DMS153 treated with DMSO at 0.1 percent for 48 hours (cell line): Measurements from ENCODE around the gene CPNE5.
"Not testable (repeated sequence)": the region's sequence is repeated elsewhere in the genome, so short reads cannot be mapped to it uniquely, and the experiment has no call there.

Source experiments
- DNase-seq: peaks from one replicate; lab custom pipeline; 2025; ENCODE audit not compliant: unreplicated experiment; lab: John Stamatoyannopoulos, UW

Gene CPNE5

DNA sequence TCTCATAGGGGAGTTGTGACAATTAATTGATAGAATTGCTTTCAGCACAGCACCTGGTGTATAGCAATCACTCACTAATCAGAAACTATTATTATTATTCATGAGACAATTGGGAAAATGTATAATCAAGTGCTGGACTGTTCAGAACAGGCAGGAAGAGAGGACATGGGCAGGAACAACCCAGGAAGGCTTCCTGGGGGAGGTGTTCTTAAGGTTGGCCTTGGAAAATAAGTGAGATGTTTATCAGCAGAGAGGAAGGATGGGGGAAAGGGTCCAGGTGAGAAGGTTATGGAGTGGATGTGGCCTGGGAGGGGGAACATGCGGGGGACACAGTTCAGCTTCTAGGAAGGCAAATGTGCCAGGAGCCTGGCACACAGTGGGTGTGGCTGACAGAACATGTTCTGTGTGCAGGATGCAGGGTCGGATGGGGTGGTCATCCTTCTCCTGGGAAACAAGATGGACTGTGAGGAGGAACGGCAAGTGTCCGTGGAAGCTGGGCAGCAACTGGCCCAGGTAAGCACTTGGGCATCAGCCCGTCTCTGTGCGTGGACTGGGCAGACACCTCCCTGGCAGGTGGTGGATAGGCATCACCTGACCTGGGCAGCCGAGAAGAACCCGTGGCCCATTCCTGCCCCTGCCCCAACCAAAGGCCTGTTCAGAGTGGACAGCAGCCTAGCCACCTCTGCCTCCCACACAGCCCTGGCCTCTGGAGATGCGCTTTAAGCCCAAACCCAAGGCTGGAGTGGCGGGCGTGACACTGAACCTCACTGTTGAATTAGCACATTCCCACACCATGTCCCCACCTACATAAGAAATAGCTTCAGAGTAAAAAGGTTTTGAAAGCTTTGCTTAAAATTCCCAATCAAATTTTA, 110.7 kb downstream of the CPNE5 start:
- no peak for DNase-seq

DNA sequence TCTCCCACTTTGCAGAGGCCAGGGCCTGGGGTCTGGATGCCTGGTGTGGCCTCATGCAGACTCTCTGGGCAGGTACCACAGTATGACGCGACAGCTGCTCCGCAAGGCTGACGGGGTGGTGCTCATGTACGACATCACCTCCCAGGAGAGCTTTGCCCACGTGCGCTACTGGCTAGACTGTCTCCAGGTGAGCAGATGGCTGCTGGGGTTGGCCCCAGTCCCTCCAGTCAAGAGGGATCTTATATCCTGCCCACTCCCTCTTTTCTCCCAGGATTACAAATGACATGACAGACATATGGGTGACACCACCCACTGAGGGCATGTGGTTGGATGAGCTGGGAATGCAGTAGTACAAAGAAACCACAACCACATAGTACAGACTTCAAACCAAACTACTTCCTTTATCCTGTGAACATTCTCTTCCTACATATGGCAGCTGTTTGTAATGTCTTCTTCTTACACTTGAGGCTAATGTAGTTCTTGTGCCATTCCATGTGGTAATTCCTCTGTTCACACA, 111.7 kb downstream of the CPNE5 start:
- DNase-seq = no peak

GRCh38 chr6:36725581-36725980, 113.7 kb downstream of the CPNE5 start:
- DNase-seq = no peak

DNA sequence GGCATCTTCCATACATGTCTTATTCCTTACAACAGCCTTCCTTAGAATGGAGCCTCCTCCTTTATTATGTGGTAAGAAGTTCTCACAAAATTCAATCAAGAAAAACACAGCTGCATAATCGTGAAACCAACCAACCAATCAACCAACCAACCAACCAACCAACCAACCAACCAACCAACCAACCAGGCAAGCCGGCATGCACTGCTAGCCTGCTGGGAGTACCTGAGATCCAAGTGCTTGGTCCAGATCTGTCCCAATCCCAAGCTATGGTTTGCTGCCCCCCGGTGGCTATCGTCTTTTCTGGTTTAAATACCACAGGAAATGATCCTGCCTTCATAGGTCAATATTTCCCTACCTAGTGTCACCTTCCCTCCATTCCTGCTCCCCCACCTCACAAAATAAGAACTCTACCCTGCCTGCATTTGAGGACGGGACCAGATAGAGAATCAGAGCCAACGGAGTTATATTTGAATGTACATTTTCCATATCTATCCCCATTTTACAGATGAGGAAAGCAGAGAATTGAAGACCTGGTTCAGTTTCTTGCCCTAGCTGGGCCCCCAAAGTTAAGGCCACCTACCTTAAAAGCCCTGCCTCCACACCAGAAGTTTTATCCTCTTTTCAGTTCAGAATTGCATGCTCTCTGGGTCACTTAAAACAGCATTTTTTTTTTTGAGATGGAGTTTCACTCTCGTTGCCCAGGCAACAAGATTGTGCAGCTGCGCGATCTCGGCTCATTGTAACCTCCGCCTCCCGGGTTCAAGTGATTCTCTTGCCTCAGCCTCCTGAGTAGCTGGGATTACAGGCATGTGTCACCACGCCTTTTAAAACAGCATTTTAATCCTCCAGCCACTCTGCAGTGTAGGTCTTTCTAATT, 114.5 kb downstream of the CPNE5 start:
- DNase-seq = peak; percentile 8

GRCh38 chr6:36723992-36724391, 115.3 kb downstream of the CPNE5 start:
- not testable (repeated sequence) for DNase-seq

DNA sequence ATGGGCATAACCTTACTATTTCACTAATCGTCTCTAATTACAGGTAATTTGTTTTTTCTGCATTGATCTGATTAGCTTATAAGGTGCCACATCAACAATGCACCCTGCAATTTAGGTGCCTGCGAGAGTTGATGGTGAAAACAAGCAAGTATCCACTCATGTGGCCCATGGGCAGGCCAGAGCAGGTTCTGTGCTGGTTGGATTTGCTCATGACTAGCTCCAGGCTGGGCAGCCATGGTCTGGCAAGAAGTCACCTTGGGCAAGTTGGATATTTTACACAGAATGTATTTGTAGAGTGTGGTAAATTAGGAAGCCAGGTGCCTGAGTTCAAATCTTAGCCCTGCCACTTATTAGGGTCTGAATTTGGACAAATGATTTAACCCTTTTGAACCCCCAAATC, 116.4 kb downstream of the CPNE5 start:
- no peak for DNase-seq

DNA sequence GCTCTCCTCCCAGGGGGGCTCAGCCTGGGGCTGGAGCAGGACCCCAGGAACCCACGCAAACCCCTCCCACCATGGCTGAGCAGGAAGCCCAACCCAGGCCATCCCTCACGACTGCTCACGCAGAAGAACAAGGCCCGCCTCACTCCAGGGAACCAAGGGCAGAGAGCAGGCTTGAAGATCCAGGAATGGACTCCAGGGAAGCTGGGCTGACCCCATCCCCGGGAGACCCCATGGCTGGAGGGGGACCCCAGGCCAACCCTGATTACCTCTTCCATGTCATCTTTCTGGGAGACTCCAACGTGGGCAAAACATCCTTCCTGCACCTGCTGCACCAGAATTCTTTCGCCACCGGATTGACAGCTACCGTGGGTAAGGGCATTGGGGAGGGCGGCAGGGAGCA, 116.9 kb downstream of the CPNE5 start:
- DNase-seq = no peak

DNA sequence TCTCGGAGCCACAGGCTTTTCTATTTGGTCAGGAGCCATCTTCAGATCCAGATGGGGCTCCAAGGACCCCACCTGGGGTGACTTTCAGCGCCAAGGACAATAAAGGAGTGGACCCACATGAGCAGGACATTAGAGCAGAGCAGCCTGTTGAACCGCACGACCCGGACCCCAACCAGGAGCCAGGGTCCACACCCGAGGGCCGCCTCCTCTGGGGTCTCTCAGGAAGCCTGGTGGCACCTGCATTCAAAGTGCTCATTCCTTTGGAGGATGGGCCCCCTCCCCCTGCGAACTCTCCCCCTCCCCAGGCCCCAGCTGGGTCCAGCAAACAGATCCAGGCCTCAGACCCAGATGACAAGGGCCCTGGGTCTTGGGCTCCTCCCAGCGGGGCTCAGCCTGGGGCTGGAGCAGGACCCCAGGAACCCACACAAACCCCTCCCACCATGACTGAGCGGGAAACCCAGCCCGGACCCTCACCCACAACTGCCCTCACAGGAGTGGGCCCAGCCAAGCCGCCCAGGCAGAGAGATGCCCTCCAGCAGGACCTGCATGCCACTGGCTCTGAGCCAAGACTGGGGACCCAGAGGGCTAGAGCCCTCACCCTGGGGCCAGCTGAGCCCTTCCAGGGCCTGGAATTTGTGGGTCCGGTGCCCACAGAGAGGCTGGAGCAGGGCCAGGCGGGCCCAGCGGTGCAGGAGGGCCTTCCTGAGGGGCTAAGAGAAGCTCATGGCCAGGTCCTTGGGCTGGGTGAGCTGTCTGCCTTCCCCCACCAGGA, 117.7 kb downstream of the CPNE5 start:
- DNase-seq = no peak

DNA sequence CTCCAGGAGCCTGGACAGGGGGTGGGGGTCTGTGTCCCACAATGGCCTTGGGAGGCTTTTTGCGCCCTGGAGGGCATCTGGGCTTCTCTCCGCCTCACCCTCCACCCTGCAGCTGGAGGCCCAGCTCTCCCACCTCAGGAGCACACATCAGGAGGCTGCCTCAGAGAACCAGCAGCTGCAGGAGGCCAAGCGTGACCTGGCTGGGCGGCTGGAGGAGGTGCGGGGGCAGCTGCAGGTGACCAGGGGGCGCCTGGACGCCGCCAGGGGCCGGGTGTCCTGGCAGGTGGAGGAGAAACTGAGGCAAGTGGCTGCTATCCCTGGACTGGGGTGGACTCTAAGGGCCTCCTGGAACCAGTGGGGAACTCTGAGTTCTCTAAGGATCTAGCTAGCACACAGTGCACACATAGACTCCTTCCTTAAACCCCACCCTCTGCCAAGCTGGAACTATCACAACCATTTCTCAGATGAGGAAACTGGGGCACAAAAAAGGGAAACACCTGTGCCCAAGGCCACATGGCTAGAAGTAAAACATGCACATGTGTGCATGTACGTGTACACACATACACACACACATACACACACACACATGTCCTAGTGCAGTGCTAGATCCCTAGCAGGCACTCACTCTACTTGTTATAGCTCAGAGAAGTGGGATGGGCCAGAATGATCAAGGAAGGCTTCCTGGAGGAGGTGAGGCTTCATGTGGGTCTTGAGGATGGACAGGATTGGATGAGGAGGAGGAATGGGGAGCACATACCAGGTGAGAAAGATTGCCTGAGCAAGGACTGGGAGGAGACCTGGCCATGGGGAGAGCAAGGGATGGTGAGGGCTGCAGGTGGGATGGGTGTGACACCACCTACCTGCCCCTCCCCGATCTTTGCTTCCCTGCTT, 118.7 kb downstream of the CPNE5 start:
- DNase-seq = no peak

GRCh38 chr6:36719126-36719525, 120.1 kb downstream of the CPNE5 start:
- DNase-seq = no peak

DNA sequence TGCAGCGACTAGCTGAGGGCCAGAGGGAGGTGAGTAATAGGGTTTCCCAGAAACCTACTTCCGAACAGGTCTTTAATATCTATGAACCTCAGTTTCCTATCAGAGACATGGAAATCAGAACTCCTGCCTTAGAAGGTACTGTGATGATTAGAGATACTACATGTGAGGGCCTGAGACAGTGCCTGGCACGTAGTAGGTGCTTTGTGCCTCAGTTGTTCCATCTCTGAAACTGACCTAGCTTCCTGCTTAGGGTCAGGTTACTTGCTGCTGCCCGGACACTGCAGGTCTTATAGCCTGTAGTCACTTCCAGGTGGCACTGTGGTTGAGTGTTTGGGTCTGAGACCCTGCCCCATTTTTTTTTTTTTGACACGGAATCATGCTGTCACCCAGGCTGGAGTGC, 120.7 kb downstream of the CPNE5 start:
- DNase-seq = no peak

DNA sequence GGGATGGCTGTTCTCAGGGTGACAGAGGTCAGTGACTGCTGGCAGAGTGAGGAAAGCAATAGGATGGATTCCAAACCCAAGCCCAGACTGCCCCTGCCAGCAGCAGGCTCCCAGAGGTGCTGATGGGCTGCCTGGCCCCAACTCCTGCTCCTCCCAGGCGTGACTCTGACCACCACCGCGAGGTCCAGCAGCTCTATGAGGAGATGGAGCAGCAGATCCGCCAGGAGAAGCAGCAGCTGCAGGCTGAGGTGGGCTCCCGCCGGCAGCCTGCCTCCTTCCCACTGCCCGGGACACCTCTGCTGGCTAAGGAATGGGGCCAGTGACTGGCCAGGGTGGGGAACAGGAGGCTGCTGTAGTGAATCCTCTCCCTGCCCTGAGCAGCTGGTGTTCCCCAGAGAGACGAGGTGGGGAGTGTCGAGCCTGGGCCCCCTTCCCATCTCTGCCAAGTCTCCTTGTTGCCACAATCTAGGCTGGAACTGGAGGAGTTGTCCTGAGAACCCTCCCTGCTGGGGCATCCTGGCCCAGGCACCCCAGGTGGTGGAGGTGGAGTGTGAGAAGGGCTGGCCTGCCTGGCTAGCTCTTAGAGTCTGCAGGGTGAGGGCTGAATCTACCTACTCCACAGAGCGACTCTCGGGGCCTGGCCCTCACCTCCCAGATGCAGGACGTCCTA, 121.2 kb downstream of the CPNE5 start:
- no peak for DNase-seq

GRCh38 chr6:36717231-36717825, 121.9 kb downstream of the CPNE5 start:
- DNase-seq = no peak

DNA sequence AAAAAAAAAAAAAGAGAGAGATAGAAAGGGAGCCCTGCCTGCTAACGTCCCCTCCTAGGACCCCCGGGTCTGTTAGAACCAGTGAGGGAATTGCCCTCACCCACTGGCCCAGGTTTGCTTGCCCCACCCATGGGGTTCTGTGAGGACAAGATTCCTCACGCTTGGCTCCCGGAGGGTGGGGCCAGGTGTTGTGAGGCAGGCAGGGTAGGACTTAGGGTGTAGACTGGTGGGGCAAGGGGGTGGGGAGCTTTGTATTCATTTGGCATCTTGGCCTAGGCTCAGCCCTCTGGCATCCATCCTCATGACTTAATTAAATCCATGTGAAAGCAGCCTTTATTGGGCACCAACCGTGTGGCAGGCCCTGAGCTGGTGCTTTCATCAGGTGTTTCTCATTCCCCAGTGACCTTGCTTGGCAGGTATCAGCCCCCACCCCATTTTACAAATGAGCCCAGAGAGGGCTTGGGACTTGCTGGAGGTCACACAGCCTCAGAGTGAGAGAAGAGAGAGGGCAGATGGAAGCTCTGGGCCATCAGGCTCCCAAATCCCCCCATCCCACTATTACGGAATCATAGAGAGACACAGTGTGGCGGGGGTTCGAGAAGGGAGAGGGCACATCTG, 122.7 kb downstream of the CPNE5 start:
- no peak for DNase-seq

DNA sequence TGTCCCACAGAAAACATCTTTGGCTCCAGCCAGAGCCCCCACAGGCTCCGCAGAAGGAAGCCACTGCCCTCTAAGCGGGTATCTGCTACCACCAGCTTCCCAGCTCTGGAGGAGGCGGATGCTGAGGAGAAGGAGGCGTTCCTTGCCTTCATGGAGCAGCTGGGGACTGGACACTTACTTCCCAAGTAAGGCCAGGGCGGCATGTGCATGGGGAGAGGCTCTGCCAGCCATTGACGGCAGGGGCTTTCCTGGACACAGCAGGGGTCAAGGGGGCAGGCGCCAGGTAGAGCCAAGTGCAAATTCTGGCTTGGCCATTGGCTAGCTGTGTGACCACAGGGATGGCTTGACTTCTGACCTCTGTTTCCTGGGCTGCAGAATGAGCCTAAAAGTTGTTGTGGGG, 123.8 kb downstream of the CPNE5 start:
- DNase-seq = no peak

DNA sequence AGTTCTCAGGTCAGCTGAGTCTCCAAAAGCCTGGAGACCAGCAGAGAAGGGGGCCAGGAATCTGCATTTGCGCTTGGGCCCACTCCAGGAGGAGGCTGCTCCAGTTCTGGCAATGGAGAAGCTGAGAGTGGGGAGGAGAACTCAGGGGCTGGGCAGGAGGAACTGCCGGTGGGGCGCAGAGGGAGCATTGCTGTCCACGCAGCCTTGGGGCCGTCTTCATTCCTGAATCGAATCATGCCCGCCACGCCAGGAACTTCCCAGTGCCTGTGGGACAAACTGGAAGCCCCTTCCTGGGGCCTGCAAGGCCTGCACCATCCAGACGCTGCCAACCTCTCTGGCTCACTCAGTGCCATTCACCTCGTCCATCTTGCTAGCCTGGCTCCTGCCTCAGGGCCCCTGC, 124.7 kb downstream of the CPNE5 start:
- DNase-seq = no peak

GRCh38 chr6:36713846-36714245, 125.4 kb downstream of the CPNE5 start:
- DNase-seq = no peak

DNA sequence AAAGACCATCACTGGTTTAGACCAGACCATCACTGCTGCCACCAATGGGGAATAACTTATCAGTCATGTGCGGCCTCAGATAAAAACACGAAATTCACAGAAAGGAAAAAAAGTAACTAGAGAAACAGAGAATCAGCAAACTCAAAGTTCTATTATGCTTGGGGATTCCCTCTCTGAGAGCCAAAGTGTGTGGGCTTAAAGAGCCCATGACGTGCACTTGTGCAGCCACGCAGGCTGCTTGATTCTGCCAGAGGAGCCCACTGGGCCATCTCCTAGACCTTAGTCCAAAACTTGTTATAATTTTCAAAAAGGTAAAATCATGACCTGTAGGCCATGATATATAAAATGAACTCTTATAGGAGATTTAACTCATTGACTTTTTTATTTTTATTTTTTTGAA, 126.4 kb downstream of the CPNE5 start:
- DNase-seq = no peak

DNA sequence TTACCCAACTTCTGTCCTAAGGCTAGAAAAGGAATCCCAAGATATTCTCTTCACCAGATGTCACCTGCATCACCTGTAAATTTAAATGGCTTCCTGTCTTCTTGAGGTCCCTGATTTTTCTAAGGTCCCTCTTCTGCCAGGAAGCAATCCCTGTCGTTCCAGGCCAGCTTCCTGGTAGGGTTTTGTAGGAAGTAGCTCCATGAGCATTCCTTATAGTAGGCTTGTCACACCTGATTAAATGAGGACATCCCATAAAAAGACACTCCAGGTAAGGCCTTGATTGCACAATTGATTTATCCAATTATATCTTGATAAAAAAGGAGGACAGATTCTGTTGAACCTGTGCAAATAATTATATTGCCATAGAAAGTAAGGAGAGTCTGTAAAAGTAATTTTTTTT, 132.9 kb downstream of the CPNE5 start:
- DNase-seq = no peak
